SK-N-SH treated with all-trans-retinoic acid at 6 μM for 48 hours (cell line): Measurements from ENCODE around the gene TREX2.

Experiments used
- ARNTL ChIP-seq: fragments of 450-650 bp; formaldehyde crosslinking; IDR thresholded peaks from 2 replicates; pipeline ENCODE4 v1.5.0; 2020; ENCODE audit warnings: low read depth, mild to moderate bottlenecking, moderate library complexity, borderline replicate concordance
- OSR1 ChIP-seq: fragments of 250-450 bp; sonication (Bioruptor Pico); IDR thresholded peaks from 2 replicates; pipeline ENCODE4 v1.8.0; 2022; ENCODE audit warnings: moderate library complexity, mild to moderate bottlenecking, inconsistent platforms
- TF ChIP-seq, protein P1 (sequence below): fragments of 250-450 bp; sonication (Bioruptor Pico); IDR thresholded peaks from 2 replicates; pipeline ENCODE4 v1.5.1; 2021; ENCODE audit warnings: mild to moderate bottlenecking, moderate library complexity

DNA sequence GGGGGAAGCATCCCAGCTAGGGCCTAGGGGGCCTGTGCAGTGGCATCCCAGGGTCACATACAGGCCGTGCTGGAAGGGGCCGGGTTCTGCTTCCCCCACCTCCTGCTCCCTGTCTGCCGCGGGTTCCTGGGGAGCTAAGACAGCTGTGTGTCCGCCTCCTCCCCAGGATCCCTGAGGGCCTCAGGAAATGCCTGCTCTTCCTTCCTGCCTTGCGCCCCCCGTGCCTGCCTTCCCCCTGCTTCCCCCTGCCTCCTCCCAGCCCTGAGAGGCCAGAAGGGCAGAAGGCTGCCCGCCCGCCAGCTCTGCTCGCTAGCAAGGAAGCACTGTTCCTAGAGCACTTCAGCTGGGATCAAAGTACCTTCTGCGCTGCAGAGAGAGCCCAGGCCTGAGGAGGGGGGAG, 46.1 kb upstream of the TREX2 start:
- TF ChIP-seq OSR1 (no peak), ARNTL (CRISPR knock-in tag) (no peak)
- TF ChIP-seq, protein P1, sequence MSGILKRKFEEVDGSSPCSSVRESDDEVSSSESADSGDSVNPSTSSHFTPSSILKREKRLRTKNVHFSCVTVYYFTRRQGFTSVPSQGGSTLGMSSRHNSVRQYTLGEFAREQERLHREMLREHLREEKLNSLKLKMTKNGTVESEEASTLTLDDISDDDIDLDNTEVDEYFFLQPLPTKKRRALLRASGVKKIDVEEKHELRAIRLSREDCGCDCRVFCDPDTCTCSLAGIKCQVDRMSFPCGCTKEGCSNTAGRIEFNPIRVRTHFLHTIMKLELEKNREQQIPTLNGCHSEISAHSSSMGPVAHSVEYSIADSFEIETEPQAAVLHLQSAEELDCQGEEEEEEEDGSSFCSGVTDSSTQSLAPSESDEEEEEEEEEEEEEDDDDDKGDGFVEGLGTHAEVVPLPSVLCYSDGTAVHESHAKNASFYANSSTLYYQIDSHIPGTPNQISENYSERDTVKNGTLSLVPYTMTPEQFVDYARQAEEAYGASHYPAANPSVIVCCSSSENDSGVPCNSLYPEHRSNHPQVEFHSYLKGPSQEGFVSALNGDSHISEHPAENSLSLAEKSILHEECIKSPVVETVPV (CRISPR knock-in tag): no peak
